Hematopoietic multipotent progenitor cell (in vitro differentiated cells): Measurements from ENCODE around the gene ZNF793. TPM values are rescaled to one million over a fixed set of nuclear protein-coding genes. Genes with fewer than 3 reads are reported as not detected.

Source experiments
- DNase-seq, 3 donors: peaks; one replicate each; pipeline ENCODE4 v3.0.0-alpha.2; 2011 to 2015; ENCODE audit warnings: low read depth in 2 of 3, low spot score in 2 of 3
- total RNA-seq: library from RNA; depleted of rRNA; stranded (reverse); fragments of >200 nt; gene quantifications from one replicate; pipeline ENCODE4 v1.2.3, GENCODE V29; 2012

The ZNF793 gene
- 4.6 TPM for total RNA-seq

GRCh38 chr19:37506387-37507166 lies at the start of gene ZNF793:
TSS of gene ZNF793 (plus strand) at chr19:37506939. CDS start at chr19:37523440, 16,501 bp downstream.
- peak; percentile 53 to 94 (median 87) for DNase-seq

GRCh38 chr19:37466277-37466797 lies 40.4 kb upstream of the ZNF793 start:
- no peak for DNase-seq

DNA sequence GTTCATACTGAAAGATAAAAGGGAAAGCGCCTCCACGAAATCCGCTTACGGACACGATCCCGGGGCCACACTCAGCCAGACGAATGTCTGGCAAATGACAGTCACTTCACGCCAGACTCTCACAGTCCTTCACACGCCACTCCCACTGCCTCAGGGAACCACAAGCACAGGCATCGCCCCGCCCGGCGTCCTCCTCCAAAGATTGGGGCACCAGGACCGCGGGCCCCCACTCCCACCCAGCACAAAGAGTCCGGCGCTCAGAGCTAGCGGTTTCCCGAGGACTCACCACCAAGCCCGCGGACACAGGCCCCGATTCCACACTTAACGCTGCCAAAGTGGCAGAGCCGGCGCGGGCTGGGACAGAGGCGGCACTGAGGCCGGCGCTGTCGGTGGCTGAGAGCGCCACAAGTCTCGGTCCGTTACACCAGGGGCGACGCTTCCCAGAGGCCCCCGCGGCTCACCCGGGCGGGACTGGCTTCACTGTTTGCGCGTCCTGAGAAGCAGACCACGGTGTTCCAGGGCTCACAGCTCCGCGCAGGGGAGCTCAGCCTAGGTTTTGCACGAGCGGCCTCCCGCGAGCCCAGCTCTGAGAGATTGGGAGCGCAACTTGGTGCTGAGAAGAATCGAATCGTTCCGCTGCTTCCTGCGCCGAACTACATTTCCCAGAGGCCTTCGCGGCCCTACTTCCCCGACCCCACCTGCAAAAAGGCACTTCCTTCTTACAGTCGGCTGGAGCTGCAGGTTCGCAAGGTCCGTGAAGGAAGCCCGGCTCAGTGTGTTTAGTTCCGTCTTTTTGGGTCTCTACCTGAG lies 39.7 kb upstream of the ZNF793 start, which contains the start of gene ZNF569:
Gene ZNF569, minus strand, starts transcription at position 647 of the 810 bp plus-strand sequence. CDS start 22,523 bp downstream, outside the sequence.
- DNase-seq = peak; percentile 80 to 95 (median 91)

DNA sequence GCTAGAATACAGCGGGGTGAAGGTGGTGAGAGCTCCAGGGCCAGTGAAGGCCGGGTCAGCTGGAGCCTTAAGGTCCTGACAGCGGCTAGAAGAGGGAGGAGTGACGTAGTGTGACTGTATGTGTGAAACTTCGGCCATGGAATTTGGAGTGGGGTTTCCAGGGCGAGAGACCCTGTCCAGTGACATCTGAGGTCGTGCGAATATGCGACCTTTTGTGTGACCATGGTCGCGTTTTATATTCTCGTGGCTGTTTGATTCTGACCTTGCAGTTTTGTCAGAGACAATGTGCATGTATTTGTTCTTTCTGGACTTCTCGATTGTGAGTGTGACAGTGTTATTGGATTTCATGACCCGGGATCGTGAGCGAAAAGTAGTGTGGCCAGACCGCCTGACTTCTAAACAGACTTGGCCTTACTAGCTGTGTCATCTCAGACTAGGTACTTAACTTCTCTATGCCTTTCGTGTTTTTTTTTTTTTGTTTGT lies 39.1 kb upstream of the ZNF793 start:
- DNase-seq = no peak

GRCh38 chr19:37468961-37469777 lies 37.6 kb upstream of the ZNF793 start, which contains the start of gene ZNF570:
TSS of gene ZNF570 (plus strand) at chr19:37469356. CDS start at chr19:37470355, 999 bp downstream.
- DNase-seq = peak; percentile 71 to 92 (median 90)

DNA sequence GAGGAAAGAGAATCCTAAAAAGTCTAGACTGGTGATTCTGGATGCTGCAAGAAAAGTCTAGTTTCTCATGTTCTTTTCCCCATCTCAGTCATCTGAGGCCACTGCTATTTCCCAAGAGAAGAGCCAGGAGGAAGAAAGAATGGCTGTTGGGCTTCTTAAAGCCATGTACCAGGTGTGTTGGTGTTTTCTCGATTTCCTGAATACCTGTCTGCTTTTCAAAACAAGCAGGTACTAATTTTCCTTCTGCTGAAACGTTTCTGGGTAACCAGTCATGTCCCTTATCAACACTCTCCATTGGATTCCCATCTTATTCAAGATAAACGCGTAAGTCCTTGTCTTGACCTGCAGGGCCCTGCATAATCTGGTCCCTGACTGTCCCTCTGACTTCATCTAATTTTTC lies 36.5 kb upstream of the ZNF793 start:
- no peak for DNase-seq

DNA sequence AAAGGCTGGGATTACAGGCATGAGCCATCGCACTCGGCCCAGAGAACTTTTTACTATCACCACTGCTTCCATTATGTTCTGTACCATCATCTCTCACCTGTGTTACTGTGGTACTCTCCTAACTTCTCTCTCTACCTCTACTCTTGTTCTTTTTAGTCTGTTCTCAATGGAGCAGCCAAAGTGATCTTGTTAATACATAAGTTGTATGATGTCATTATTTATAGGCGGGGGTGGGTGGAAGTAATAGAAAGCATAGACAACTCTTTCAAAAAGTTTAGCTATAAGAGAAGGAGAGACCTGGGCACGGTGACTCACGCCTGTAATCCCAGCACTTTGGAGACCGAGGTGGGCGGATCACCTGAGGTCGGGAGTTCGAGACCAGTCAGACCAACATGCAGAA lies 34.6 kb upstream of the ZNF793 start:
- DNase-seq = no peak

GRCh38 chr19:37484406-37485168 lies 22.2 kb upstream of the ZNF793 start:
- DNase-seq = no peak

GRCh38 chr19:37492213-37492612 lies 14.5 kb upstream of the ZNF793 start:
- DNase-seq = no peak

- DNase-seq = no peak
Measured at GRCh38 chr19:37505958-37506386, 767 bp upstream of the ZNF793 start.

DNA sequence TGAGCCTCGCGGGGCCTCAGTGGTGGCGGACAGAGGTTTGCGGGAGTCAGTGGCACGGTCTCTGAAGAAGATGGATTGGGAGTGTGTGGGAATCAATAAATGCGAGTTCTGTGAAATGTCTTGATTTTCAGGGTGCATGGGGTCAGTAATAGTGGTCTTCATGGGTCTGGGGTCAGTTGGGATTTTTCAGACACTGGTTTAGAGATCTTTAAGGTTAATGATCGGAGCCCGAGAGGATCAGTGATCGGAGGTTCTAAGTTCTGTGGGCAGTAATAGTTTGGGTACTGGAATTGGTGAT lies 377 bp downstream of the ZNF793 start:
- DNase-seq = no peak

GRCh38 chr19:37511186-37511585 lies 4.4 kb downstream of the ZNF793 start:
- no peak for DNase-seq

DNA sequence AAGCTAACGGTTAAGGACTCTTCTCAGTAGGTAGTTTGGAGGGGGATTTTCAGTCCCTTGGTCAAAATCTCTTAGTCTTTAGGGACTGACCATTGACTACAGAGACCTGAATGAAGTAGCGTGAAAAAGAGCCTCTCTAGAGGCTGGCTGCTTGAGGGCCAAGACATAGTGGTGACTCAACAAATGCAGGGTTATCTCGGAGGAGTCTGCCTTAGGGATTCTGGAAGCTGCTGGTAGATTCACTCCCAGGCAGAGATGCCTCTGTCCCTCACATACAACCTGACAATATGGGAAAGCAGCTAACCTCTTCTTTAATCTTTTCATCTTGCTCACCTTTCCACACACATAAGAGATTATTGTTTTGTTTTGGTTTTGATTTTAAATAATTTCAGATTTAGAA lies 5.1 kb downstream of the ZNF793 start:
- no peak for DNase-seq

DNA sequence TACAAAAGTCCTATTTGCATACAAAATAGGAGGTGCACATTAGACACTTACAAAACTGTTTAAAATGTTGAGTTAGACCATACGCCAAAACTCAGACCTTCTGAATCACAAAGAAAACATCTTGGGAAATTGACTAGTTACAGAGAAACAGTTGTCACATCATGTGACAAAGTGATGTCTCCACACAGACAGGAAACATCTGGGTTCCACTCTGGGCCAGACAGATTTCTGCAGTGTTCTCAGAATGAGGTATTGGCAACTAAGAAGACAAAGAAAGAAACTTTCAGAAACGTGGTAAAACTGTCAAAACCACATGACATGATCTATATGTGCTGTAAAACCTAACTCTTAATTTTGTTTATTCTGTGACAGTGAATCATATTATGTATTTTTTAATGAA lies 6.7 kb downstream of the ZNF793 start:
- DNase-seq = peak in 2 of 3 donors; percentile 15 to 67

- no peak for DNase-seq
Measured at GRCh38 chr19:37519890-37520289, 13.2 kb downstream of the ZNF793 start.

DNA sequence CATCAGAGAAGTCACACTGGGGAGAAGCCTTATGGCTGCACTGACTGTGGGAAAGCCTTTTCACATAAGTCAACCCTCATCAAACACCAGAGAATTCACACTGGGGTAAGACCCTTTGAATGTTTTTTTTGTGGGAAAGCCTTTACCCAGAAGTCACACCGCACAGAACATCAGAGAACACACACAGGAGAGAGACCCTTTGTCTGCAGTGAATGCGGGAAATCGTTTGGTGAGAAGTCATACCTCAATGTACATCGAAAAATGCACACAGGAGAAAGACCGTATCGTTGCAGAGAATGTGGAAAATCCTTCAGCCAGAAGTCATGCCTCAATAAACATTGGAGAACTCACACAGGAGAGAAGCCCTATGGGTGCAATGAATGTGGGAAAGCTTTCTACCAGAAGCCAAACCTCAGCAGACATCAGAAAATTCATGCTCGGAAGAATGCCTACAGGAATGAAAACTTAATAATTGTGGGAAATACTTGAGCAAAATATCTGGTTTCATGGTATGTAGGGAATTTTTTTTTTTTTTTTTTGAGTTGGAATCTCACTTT lies 30.7 kb downstream of the ZNF793 start:
- DNase-seq = no peak

- DNase-seq = peak in 2 of 3 donors; percentile 77 to 90
Measured at GRCh38 chr19:37551129-37551993, 44.6 kb downstream of the ZNF793 start.

DNA sequence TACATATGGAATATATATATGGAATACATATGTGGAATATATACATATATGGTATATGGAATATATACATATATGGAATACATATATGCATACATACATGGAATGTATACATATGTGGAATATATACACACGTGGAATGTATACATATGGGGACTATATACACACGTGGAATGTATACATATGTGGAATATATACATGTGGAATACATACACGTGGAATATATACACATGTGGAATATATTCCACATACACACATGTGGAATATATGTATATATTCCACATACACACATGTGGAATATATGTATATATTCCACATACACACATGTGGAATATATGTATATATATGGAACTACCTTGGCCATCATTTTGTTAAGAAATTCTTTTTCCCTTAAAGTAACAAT lies 56.8 kb downstream of the ZNF793 start:
- DNase-seq = no peak
